K562 (cell line): ENCODE results near the gene PSRC1. TPM values are rescaled to one million over a fixed set of nuclear protein-coding genes. Genes with fewer than 3 reads are reported as not detected.

Experiments
- ATAC-seq: fragments of 200-7000 bp; cut with Tn5 transposase; 3 replicates; pipeline ENCODE4 v1.9.1; 2020; ENCODE audit warnings: moderate library complexity
- BruUV-seq: library from RNA; stranded (reverse); fragments of 400-500 nt; replicated peaks from 2 replicates; lab custom pipeline; 2021; lab: Mats Ljungman, UMichigan
- CTCF ChIA-PET: fragments of 300-600 bp; formaldehyde crosslinking; extraction: SDS; loops from one replicate; lab custom pipeline; 2021; ENCODE audit warnings: low intra/inter-chr PET ratio; lab: Yijun Ruan, JAX
- POLR2A ChIA-PET: fragments of 300-600, 350-650 bp; sonication (Branson Sonifier 250); formaldehyde crosslinking; extraction: SDS; loops from one replicate; lab custom pipeline; 2021; ENCODE audit warnings: antibody characterized with exemption, inconsistent platforms; lab: Yijun Ruan, JAX
- DNase-seq, 4 experiments: peaks; one replicate each; pipeline versions ENCODE4 v3.0.0 to v3.0.0-alpha.2; 2011 to 2018; ENCODE audit warnings: low spot score in 3 of 4, mixed read lengths in 3 of 4; ENCODE audit errors: extremely low read depth in 1 of 4
- FAIRE-seq: peaks from 2 replicates; lab custom pipeline; 2011; peaks lifted over from hg19 to GRCh38; lab: Jason Lieb, UNC
- H2AFZ ChIP-seq: 2 replicates; pipeline ENCODE4 v1.6.0; 2011; ENCODE audit warnings: low read depth, low read length, control low read depth, inconsistent platforms
- H3K27ac ChIP-seq: fragments of 200-600 bp; 3 replicates; pipeline ENCODE4 v1.8.0; 2011; ENCODE audit warnings: low read depth, mild to moderate bottlenecking, control low read depth, inconsistent platforms, low read length, moderate library complexity, mixed read lengths; ENCODE audit errors: extremely low read depth
- H3K27me3 ChIP-seq, 2 experiments: fragments of 300-600 bp in 1 of 2; 2 replicates in 1 of 2; 3 replicates in 1 of 2; pipeline versions ENCODE4 v1.6.0 to v1.8.0; 2011; ENCODE audit warnings: inconsistent platforms in 2 of 2, low read length in 2 of 2, mild to moderate bottlenecking in 1 of 2, mixed read lengths in 1 of 2, moderate library complexity in 1 of 2; ENCODE audit not compliant: control insufficient read depth in 2 of 2, insufficient read depth in 2 of 2
- H3K36me3 ChIP-seq: fragments of 300-600 bp; 3 replicates; pipeline ENCODE4 v1.8.0; 2011; ENCODE audit warnings: mild to moderate bottlenecking, low read length, inconsistent platforms; ENCODE audit not compliant: control insufficient read depth, insufficient read depth
- H3K4me1 ChIP-seq, 2 experiments: fragments of 200-600 bp in 1 of 2; replicated peaks in 1 of 2; 2 replicates in 1 of 2; 3 replicates in 1 of 2; pipeline versions ENCODE4 v1.5.1 to v1.8.0; 2011; ENCODE audit warnings: inconsistent platforms in 2 of 2, low read length in 2 of 2, mild to moderate bottlenecking in 1 of 2, mixed read lengths in 1 of 2, moderate library complexity in 1 of 2; ENCODE audit not compliant: control insufficient read depth in 2 of 2, insufficient read depth in 2 of 2
- H3K4me2 ChIP-seq: 2 replicates; pipeline ENCODE4 v1.6.1; 2011; ENCODE audit warnings: low read length, control low read depth, inconsistent platforms, mixed read lengths; ENCODE audit not compliant: insufficient read depth
- H3K4me3 ChIP-seq: fragments of 200-600 bp; sonication (generic), shearing (Covaris generic); 2 replicates; pipeline ENCODE4 v1.5.1; 2016; ENCODE audit warnings: control low read depth, inconsistent platforms
- H3K79me2 ChIP-seq: fragments of 200-600 bp; 3 replicates; pipeline ENCODE4 v1.8.0; 2011; ENCODE audit warnings: low read length, inconsistent platforms; ENCODE audit not compliant: control insufficient read depth, insufficient read depth
- H3K9ac ChIP-seq, 2 experiments: 2 replicates each; pipeline versions ENCODE4 v1.6.0 to v1.6.1; 2011; ENCODE audit warnings: low read depth in 2 of 2, low read length in 2 of 2, control low read depth in 1 of 2, inconsistent platforms in 1 of 2, mild to moderate bottlenecking in 1 of 2, mixed read lengths in 1 of 2; ENCODE audit not compliant: insufficient read depth in 1 of 2
- H3K9me1 ChIP-seq: one replicate; pipeline ENCODE4 v1.6.0; 2011; ENCODE audit warnings: inconsistent platforms, mild to moderate bottlenecking, low read length, moderate library complexity; ENCODE audit not compliant: control insufficient read depth, insufficient read depth
- H3K9me3 ChIP-seq: replicated peaks from 2 replicates; pipeline ENCODE4 v1.5.1; 2011; ENCODE audit warnings: low read depth, low read length, inconsistent platforms; ENCODE audit not compliant: control insufficient read depth, insufficient read depth
- H4K20me1 ChIP-seq: replicated peaks from 2 replicates; pipeline ENCODE4 v1.6.1; 2011; ENCODE audit warnings: low read length, inconsistent platforms, mixed read lengths; ENCODE audit not compliant: control insufficient read depth, insufficient read depth
- BRF1 ChIP-seq: IDR thresholded peaks from 3 replicates; pipeline ENCODE4 v1.6.1; 2011; ENCODE audit warnings: borderline replicate concordance, mild to moderate bottlenecking; ENCODE audit not compliant: insufficient read length; ENCODE audit errors: extremely low read depth
- CREM ChIP-seq: IDR thresholded peaks from 2 replicates; pipeline ENCODE4 v1.6.1; 2014; ENCODE audit warnings: antibody characterized with exemption, low read depth
- FOXJ2 ChIP-seq: fragments of 200-800 bp; sonication (Bioruptor generic); IDR thresholded peaks from 2 replicates; pipeline ENCODE4 v1.6.1; 2016; ENCODE audit warnings: missing genetic modification characterization, missing compliant biosample characterization
- NUFIP1 ChIP-seq: fragments of 450-650 bp; IDR thresholded peaks from 2 replicates; pipeline ENCODE4 v1.6.1; 2018; ENCODE audit not compliant: partially characterized antibody
- SIX5 ChIP-seq, 2 experiments: IDR thresholded peaks; 2 replicates each; pipeline ENCODE4 v1.6.1; 2011; ENCODE audit warnings: low read length in 2 of 2, borderline replicate concordance in 1 of 2, low read depth in 1 of 2, mild to moderate bottlenecking in 1 of 2, moderate library complexity in 1 of 2; ENCODE audit not compliant: insufficient read depth in 1 of 2
- SMAD3 ChIP-seq: fragments of 450-650 bp; formaldehyde crosslinking; conservative IDR thresholded peaks from 2 replicates; pipeline ENCODE4 v1.4.0; 2020; ENCODE audit warnings: mild to moderate bottlenecking
- SMC3 ChIP-seq: conservative IDR thresholded peaks from 2 replicates; pipeline ENCODE4 v1.6.1; 2011; ENCODE audit warnings: low read depth, low read length, improper control_type of control experiment; ENCODE audit not compliant: insufficient read depth
- SRF ChIP-seq, 2 experiments: fragments of 250-450, 450-650 bp in 1 of 2; sonication (Bioruptor Pico) in 1 of 2; sonication (generic) in 1 of 2; formaldehyde crosslinking; IDR thresholded peaks; 2 replicates each; pipeline versions ENCODE4 v1.5.0 to v1.5.1; 2020 to 2022; ENCODE audit warnings: mild to moderate bottlenecking in 1 of 2, missing genetic modification reagents in 1 of 2
- TCF7L2 ChIP-seq: fragments of 150-350 bp; IDR thresholded peaks from 2 replicates; pipeline ENCODE4 v1.6.1; 2016; ENCODE audit warnings: low read depth, mild to moderate bottlenecking, low read length, moderate library complexity
- THAP12 ChIP-seq: fragments of 250-450 bp; sonication (Bioruptor Pico); IDR thresholded peaks from 2 replicates; pipeline ENCODE4 v1.9.0; 2021; ENCODE audit warnings: mild to moderate bottlenecking, inconsistent platforms
- VEZF1 ChIP-seq: fragments of 200-800 bp; sonication (Bioruptor generic); IDR thresholded peaks from 2 replicates; pipeline ENCODE4 v1.6.1; 2017; ENCODE audit warnings: missing genetic modification characterization, missing compliant biosample characterization
- ZFP36 ChIP-seq: fragments of 150-350 bp; IDR thresholded peaks from 2 replicates; pipeline ENCODE4 v1.6.1; 2018; ENCODE audit warnings: low read length, low read depth; ENCODE audit not compliant: partially characterized antibody
- ZNF639 ChIP-seq, 2 experiments: fragments of 200-800 bp in 1 of 2; sonication (Bioruptor generic) in 1 of 2; sonication (generic) in 1 of 2; formaldehyde crosslinking in 1 of 2; IDR thresholded peaks in 1 of 2; conservative IDR thresholded peaks in 1 of 2; 2 replicates each; pipeline versions ENCODE4 v1.5.0 to v1.6.1; 2016 to 2020; ENCODE audit warnings: missing compliant biosample characterization in 1 of 2, missing genetic modification characterization in 1 of 2, missing genetic modification reagents in 1 of 2
- WGBS: fragments of 100-300 bp; shearing (Covaris generic); methylation state at CpG from one replicate; pipeline ENCODE4 v1.1.6; 2016; ENCODE audit warnings: low coverage, mixed read lengths; ENCODE audit not compliant: insufficient coverage; ENCODE audit errors: missing lambda C conversion rate; 5-methylcytosine and 5-hydroxymethylcytosine counted together
- in situ Hi-C: fragments of 300-500 bp; cut with MboI; formaldehyde crosslinking; loops from 4 replicates; pipeline ENCODE4 v1.15.0; 2018; ENCODE audit warnings: inconsistent platforms, mixed read lengths
- intact Hi-C: fragments of 100-400 bp; cut with micrococcal nuclease; formaldehyde crosslinking; loops from 2 replicates; pipeline ENCODE4 v1.14.2; 2022
- polyA plus RNA-seq, 8 experiments: library from polyadenylated mRNA; depleted of rRNA in 4 of 8; stranded (reverse) in 5 of 8; unstranded in 3 of 8; fragments of >200 nt; fragmentation: Nextera tagmentation in 2 of 8; fragmentation: Illumina TruSeq in 1 of 8; extraction: Ambion mirVana in 2 of 8; extraction: Trizol in 1 of 8; gene quantifications; 2 replicates each; pipeline versions ENCODE4 v1.2.1 to v1.2.3, GENCODE V29; 2011 to 2014; ENCODE audit warnings: inconsistent platforms in 1 of 8, missing spikeins in 1 of 8
- total RNA-seq, 7 experiments: library from RNA; depleted of rRNA in 6 of 7; stranded (reverse); fragments of >200 nt in 6 of 7; fragmentation: Illumina TruSeq in 2 of 7; extraction: Trizol in 2 of 7; gene quantifications; 2 replicates each; pipeline versions ENCODE4 v1.2.1 to v1.2.3, GENCODE V29; 2011 to 2021; ENCODE audit warnings: low replicate concordance in 1 of 7

PSRC1 gene
- total and polyA plus RNA-seq, 9 of the 15 experiments (the other 6 are each of a cell fraction or from before 2014, with no cell fraction given), result 6.5 to 65.2 (median 39.3) TPM

- Histone ChIP-seq H3K9me1 (no peaks in the 10 kb centered on the region), H3K79me2 (no peaks in the 10 kb centered on the region), H2AFZ (no peak overlapping the region)
- ATAC-seq (no peak), DNase-seq (no peak)
- intact Hi-C loops, result no loop called here
- TF ChIP-seq SMC3, result no peak
- TF ChIP-seq ZFP36, result no peak
- no peak for TF ChIP-seq ZNF639 (CRISPR knock-in tag; conservative IDR thresholded peaks at IDR 0.05 in 1 of 2, IDR thresholded peaks at IDR 0.05 in 1 of 2)
- no peak for TF ChIP-seq NUFIP1
- TF ChIP-seq TCF7L2, result no peak
- no peak for TF ChIP-seq BRF1
- TF ChIP-seq SIX5 (IDR thresholded peaks at IDR 0.05; ENCODE audit: borderline replicate concordance in 1 of 2, insufficient read depth in 1 of 2, low read depth in 1 of 2, low read length in 2 of 2), result no peak
- TF ChIP-seq CREM, result no peak
- TF ChIP-seq SMAD3 (CRISPR knock-in tag), result no peak
- TF ChIP-seq VEZF1 (CRISPR knock-in tag), result no peak
- TF ChIP-seq SRF (CRISPR knock-in tag; IDR thresholded peaks at IDR 0.05), result no peak
- TF ChIP-seq FOXJ2 (tag), result no peak
- TF ChIP-seq THAP12 (CRISPR knock-in tag), result no peak
- TF ChIP-seq, all 486 proteins: peak for 0
- ChIA-PET POLR2A (interaction anchor here (0.8 to 1.3 kb wide), 3 partner anchors 12 to 45 kb away, joined by 3 to 4 read pairs (median 3); no protein-coding TSS in a partner anchor), CTCF (no interaction called here)
- H4K20me1 ChIP-seq, result no peaks in the 10 kb centered on the region
- no TSS peak for BruUV-seq
- H3K36me3 ChIP-seq, result no peaks in the 10 kb centered on the region
- no peaks in the 10 kb centered on the region for H3K27me3 ChIP-seq
- H3K4me1 ChIP-seq, result peaks cover 7 to 26% of the 10 kb centered on the region in 2 experiments; a peak in 4 of 5 replicates
- FAIRE-seq, result no peak
- WGBS, result 16% methylated on average over 2 of the region's 2 CpGs
- H3K4me3 ChIP-seq, result no peak overlapping the region
- H3K9me3 ChIP-seq, result no peaks in the 10 kb centered on the region
- no peak overlapping the region for H3K4me2 ChIP-seq
- in situ Hi-C loops, result no loop called here
- H3K9ac ChIP-seq, result no peak overlapping the region
- H3K27ac ChIP-seq, result no peak overlapping the region
These were observed 10.1 kb upstream of the PSRC1 start for GRCh38 chr1:109293026-109293425.
